Mucosa of stomach (tissue), 1 donor: ENCODE data around the gene SLC25A39.

Experiments
- H3K27me3 ChIP-seq: one replicate; pipeline ENCODE4 v1.7.0; 2013; ENCODE audit warnings: mild to moderate bottlenecking, low read length; ENCODE audit not compliant: control insufficient read depth, insufficient read depth
- H3K36me3 ChIP-seq: one replicate; pipeline ENCODE4 v1.7.0; 2013; ENCODE audit warnings: low read length; ENCODE audit not compliant: control insufficient read depth, insufficient read depth
- H3K4me1 ChIP-seq: one replicate; pipeline ENCODE4 v1.7.0; 2013; ENCODE audit warnings: mild to moderate bottlenecking, low read length; ENCODE audit not compliant: control insufficient read depth, insufficient read depth
- H3K4me3 ChIP-seq: one replicate; pipeline ENCODE4 v1.7.0; 2013; ENCODE audit warnings: low read length
- H3K9ac ChIP-seq: one replicate; pipeline ENCODE4 v1.7.0; 2013; ENCODE audit warnings: mild to moderate bottlenecking, low read length, moderate library complexity
- H3K9me3 ChIP-seq: one replicate; pipeline ENCODE4 v1.7.0; 2013; ENCODE audit warnings: mild to moderate bottlenecking, low read length, moderate library complexity; ENCODE audit not compliant: control insufficient read depth
- donor health status: Pancreatic carcinoma.

The SLC25A39 gene

DNA sequence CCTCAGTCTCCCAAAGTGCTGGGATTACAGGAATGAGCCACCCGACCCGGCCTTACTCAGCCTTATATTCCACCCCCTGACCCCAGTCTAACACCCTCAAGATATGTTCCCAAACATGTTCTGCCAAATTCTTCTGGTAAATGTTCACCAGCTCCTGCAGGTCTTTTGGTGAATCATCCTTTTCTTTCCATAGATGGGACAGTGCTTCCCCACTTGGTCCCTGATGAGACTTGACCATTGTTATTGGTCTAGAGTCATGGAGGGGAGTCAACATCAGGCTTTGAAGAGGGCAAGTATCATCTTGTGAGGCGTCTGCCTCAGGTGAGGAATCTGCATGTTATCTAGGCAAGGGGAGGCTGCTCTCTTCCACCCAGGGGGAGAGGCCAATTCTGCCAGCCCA is 26.6 kb downstream of the SLC25A39 start:
- H3K4me3 ChIP-seq = no peak overlapping the region
- H3K4me1 ChIP-seq = no peaks in the 10 kb centered on the region
- no peak overlapping the region for H3K9ac ChIP-seq
- no peaks in the 10 kb centered on the region for H3K27me3 ChIP-seq
- no peaks in the 10 kb centered on the region for H3K36me3 ChIP-seq
- no peaks in the 10 kb centered on the region for H3K9me3 ChIP-seq

DNA sequence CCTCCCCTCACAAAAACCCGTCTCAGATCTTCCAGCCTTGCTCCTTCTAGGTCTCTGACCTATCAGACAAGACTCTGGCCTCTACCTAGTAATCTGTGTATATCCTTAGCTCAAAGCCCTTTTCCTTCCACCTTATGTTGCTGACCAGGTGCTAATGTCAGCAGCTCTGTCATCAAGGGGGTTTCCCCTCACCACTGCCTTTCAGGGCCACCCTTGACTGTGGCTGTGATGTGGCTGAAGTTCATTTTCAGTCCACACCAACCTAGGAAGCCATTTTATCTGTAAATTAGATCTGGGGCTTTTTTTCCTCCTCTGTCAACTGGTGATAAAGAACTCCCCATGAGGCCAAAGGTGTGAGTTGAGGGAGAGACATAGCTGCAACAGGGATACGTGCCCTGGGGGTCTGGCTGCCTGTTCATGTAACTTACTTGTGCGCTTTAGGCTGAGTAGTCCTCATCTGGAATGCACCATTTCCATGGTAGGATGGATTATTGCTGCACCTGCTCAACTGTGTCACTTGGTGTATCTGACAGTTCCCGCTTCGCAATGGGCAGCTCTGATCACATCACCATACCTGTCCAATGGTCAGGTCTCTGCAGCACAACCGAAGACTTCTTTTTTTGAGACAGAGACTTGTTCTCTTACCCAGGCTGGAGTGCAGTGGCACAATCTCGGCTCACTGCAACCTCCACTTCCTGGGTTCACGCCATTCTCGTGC is 31.0 kb downstream of the SLC25A39 start:
- Histone ChIP-seq H3K4me1 (no peaks in the 10 kb centered on the region), H3K36me3 (no peaks in the 10 kb centered on the region), H3K9ac (no peak overlapping the region), H3K27me3 (no peaks in the 10 kb centered on the region), H3K4me3 (no peak overlapping the region), H3K9me3 (no peaks in the 10 kb centered on the region)

DNA sequence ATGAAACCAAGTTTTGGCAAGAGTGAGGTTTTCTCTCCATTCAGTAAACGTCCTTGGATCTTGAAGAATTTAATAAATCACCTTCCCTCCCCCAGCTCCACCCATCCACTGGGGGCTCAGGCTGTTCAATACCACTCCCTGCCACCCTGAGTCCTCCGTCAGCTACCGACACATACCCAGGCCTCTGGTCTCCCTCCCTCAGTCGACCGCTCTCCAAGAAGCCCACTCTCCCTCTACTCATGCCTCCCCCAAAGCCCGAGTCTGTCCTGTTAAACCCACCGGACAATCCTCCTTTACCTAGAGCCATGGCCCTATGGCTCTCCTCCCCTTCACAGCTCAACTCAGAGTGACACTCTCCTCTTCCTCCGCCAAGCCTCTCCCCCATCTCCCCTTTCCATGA is 37.0 kb downstream of the SLC25A39 start:
- Histone ChIP-seq H3K4me1 (no peaks in the 10 kb centered on the region), H3K36me3 (no peaks in the 10 kb centered on the region), H3K27me3 (no peaks in the 10 kb centered on the region), H3K9ac (no peak overlapping the region), H3K9me3 (no peaks in the 10 kb centered on the region), H3K4me3 (no peak overlapping the region)

DNA sequence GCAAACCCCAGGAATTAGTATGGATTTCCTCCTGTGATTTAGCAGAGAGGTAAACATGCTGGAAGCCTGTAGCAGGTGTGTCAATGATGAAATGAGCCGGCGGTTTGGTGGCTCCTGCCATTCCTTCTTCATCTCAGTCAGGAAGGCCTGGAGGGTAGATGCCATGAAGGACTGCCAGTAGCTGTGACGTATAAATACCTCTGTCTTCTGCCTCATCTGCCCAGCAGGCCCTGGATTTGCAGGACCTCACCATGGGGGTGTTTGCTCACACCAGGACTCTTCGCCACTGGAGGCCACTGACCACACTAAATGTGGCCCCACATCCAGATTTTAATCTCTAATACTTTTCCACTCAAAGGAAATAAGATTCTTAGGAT is 40.6 kb downstream of the SLC25A39 start:
- H3K4me1 ChIP-seq = no peaks in the 10 kb centered on the region
- H3K9ac ChIP-seq = no peak overlapping the region
- H3K9me3 ChIP-seq = no peaks in the 10 kb centered on the region
- H3K4me3 ChIP-seq = no peak overlapping the region
- H3K36me3 ChIP-seq = no peaks in the 10 kb centered on the region
- H3K27me3 ChIP-seq = no peaks in the 10 kb centered on the region

DNA sequence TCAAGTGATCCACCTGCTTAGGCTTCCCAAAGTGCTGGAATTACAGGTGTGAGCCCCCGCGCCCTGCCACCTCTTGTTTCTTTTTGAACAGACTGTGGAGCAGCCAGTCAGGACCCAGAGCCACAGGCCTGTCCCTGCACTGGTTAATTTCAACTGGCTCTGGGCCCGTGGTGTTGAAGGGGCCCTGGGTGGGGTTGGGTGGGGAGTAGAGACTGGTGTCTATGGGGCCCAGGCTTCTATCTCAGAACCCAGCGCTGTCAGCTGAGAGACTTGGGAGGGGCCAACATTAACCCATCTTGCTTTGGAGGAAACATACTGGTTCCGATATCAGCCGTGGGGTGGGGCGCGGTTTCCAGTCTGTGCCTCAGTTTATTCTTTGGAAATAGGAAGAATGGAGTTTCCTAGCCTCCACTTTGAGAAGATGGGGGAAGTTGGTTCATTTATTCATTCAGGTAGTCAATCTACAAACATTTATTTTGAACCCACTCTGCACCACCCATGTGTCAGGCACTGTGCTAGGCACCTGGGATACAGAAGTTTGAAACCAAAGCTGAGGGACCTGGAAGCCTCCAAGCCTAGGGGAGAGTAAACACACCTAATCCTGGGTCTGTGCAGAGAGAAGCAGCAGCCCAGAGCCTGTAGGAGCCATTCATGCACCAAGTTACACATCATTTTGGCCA is 41.1 kb downstream of the SLC25A39 start:
- Histone ChIP-seq H3K4me1 (no peaks in the 10 kb centered on the region), H3K4me3 (no peak overlapping the region), H3K9ac (no peak overlapping the region), H3K36me3 (no peaks in the 10 kb centered on the region), H3K27me3 (no peaks in the 10 kb centered on the region), H3K9me3 (no peaks in the 10 kb centered on the region)

DNA sequence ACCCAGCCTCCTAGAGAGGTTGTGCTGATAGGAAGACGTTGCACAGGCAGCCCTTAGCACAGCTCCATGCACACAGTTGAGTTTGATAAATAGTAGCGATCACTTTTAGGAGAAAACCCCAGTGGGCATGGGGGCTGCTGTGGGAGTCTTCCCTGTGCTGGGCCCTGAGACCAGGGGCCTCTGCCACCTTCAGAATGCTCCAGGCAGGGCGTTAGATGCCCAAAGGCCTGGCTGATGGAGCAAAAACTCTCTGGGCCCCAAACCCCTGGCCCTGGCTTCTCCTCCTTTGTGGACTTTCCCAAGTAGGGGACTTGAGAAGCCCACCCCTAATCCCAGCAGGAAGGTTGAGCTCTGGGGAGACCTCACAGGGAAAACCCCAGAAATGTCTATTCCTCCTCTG is 42.4 kb downstream of the SLC25A39 start:
- Histone ChIP-seq H3K27me3 (no peaks in the 10 kb centered on the region), H3K9ac (no peak overlapping the region), H3K4me3 (no peak overlapping the region), H3K9me3 (no peaks in the 10 kb centered on the region), H3K36me3 (no peaks in the 10 kb centered on the region), H3K4me1 (no peaks in the 10 kb centered on the region)

DNA sequence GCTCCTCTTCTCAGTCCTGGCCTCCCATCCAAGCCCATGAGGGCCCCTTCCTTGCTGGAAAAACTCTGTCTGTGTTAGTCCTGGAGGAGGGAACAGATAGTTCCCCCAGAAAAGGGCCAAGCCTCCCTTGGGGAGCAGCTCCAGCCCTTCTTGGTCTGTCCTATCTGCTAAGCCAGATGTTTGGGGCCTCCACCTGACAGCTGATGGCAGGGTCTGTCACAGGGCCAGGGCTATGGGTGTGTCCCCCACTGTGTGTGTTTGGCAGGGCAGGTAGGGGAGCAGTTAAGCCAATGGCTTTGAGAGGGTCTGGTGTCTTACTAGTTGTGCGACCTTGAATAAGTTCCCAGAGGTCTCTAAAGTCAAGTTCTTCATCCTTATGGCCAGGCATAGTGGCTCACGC is 43.1 kb downstream of the SLC25A39 start:
- no peaks in the 10 kb centered on the region for H3K27me3 ChIP-seq

DNA sequence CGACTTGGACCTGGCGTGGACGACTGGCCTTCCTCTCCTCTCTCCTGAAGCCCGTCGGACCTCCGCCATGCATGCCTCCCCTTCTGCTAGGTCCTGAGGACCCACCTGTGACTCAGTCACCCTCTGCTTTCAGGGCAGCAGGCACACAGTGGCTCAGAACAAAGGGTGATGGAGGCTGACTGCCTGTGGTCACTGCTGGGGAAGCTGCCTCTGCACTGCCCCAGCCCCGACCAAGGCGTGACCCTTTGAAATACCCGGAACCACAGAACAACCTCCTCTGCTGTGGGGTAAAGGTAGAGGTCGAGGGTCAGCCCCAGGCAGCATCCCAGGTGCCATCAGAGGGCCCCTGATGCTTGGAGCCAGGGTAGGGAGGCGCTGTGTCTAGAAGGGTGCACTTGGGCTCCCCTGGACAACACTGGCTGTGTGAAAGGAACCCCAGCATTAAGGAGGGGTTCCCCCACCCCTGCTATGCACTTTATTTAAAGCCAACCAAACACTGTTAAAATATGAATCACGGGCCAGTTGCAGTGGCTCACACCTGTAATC is 44.2 kb downstream of the SLC25A39 start:
- no peaks in the 10 kb centered on the region for H3K36me3 ChIP-seq
- no peaks in the 10 kb centered on the region for H3K4me1 ChIP-seq
- no peaks in the 10 kb centered on the region for H3K27me3 ChIP-seq
- H3K9me3 ChIP-seq = no peaks in the 10 kb centered on the region
- H3K9ac ChIP-seq = no peak overlapping the region
- no peak overlapping the region for H3K4me3 ChIP-seq

More for the DNA sequence above, 43.1 kb downstream of the SLC25A39 start:
- Histone ChIP-seq H3K4me3 (no peak overlapping the region), H3K36me3 (no peaks in the 10 kb centered on the region), H3K9me3 (no peaks in the 10 kb centered on the region), H3K4me1 (no peaks in the 10 kb centered on the region), H3K9ac (no peak overlapping the region)

DNA sequence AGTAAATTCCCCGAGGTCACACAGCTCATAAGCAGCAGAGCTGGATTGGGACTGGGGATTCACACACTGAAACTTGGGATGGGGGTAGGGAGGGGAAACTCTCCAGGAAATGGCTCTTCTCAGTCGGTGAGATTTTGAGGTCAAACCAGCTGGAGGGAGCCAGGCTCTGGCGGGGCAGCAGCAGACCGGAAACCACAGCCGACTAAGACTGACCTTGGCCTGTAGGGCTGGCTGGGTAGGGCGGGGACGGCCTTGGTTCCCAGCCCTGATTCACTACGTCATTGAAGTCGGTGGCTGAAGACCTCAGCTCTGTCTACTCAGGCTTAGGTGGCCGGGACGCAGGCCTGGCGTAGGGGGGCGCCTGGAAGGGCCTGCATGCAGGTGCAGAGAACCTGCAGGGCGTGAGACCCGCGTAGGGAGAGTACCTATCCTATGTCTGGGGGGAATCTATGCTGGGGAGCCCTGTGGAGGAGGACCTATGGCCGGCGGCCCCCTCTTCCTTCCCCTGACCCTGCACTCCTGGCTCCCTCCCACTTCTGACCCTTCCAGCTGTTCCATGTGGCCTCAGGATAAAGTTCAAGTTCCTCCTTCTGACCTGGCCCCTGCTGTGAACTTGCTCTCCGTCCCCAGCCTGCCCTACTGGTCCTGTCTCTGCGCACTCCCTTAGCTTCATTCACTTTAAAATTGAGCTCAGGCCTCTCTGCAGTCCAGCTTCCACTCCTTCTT is 44.8 kb downstream of the SLC25A39 start:
- no peak overlapping the region for H3K4me3 ChIP-seq
- H3K27me3 ChIP-seq = no peaks in the 10 kb centered on the region
- no peaks in the 10 kb centered on the region for H3K4me1 ChIP-seq
- no peaks in the 10 kb centered on the region for H3K36me3 ChIP-seq
- H3K9me3 ChIP-seq = no peaks in the 10 kb centered on the region
- H3K9ac ChIP-seq = peak overlapping the region; percentile 12

DNA sequence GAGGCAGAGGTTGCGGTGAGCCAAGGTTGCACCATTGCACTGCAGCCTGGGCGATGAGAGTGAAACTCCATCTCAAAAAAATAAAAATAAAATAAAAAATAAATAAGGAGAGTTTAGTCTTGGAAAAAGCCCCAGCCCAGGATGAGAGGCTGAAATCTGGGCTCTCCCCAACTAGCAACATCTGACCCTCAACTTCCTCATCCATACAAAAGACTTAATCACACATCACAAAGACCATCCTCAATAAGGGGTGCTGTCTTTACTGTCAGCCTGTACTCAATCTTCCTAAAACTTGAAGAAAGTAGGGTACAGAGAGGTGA is 45.3 kb downstream of the SLC25A39 start:
- no peaks in the 10 kb centered on the region for H3K9me3 ChIP-seq
- peak overlapping the region; percentile 12 for H3K9ac ChIP-seq
- no peak overlapping the region for H3K4me3 ChIP-seq
- no peaks in the 10 kb centered on the region for H3K27me3 ChIP-seq
- H3K4me1 ChIP-seq = no peaks in the 10 kb centered on the region
- H3K36me3 ChIP-seq = no peaks in the 10 kb centered on the region

DNA sequence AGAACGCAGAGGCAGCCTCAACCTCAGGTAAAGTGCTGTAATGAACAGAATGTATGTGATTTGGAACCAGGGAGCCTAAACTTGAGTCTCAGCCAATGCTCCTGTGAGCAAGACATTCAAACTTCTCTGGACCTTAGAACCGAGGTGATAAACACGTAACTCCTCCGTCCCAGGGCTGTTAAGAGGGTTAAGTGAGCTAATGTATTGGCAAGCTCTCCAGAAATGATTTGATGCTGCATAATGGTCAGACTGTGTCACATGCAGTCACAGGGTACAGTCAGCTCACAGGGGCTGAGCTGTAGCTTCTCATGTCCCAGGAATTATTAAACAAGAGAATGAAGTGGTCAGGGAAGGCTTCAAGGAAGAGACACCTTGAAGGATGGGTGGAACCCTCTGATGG is 46.6 kb downstream of the SLC25A39 start:
- Histone ChIP-seq H3K9me3 (no peaks in the 10 kb centered on the region), H3K9ac (no peak overlapping the region), H3K4me3 (no peak overlapping the region), H3K4me1 (no peaks in the 10 kb centered on the region), H3K36me3 (no peaks in the 10 kb centered on the region), H3K27me3 (no peaks in the 10 kb centered on the region)

DNA sequence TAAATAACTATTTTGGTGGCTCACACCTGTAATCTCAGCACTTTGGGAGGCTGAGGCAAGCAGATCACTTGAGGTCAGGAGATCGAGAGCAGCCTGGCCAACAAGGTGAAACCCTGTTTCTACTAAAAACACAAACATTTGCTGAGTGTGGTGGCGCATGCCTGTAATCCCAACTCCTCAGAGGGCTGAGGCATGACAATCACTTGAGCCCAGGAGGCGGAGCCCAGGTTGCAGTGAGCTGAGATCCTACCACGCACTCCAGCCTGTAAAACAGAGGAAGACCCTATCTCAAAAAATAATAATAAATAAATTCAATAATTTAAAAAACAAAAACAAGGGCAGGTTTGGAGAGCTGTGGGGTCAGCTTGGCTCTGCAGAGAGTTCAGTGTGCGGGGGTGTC is 51.0 kb downstream of the SLC25A39 start:
- no peaks in the 10 kb centered on the region for H3K9me3 ChIP-seq
- H3K4me1 ChIP-seq = peaks cover 8% of the 10 kb centered on the region
- H3K27me3 ChIP-seq = peaks cover 17% of the 10 kb centered on the region
- H3K4me3 ChIP-seq = no peak overlapping the region
- H3K36me3 ChIP-seq = no peaks in the 10 kb centered on the region
- H3K9ac ChIP-seq = no peak overlapping the region
